K562 (cell line): Measurements from ENCODE around the gene MADCAM1. TPM values are rescaled to one million over a fixed set of nuclear protein-coding genes. Genes with fewer than 3 reads are reported as not detected.

Experiments
- ATAC-seq: fragments of 200-7000 bp; cut with Tn5 transposase; 3 replicates; pipeline ENCODE4 v1.9.1; 2020; ENCODE audit warnings: moderate library complexity
- BruUV-seq: library from RNA; stranded (reverse); fragments of 400-500 nt; replicated peaks from 2 replicates; lab custom pipeline; 2021; lab: Mats Ljungman, UMichigan
- CTCF ChIA-PET: fragments of 300-600 bp; formaldehyde crosslinking; extraction: SDS; loops from one replicate; lab custom pipeline; 2021; ENCODE audit warnings: low intra/inter-chr PET ratio; lab: Yijun Ruan, JAX
- POLR2A ChIA-PET: fragments of 300-600, 350-650 bp; sonication (Branson Sonifier 250); formaldehyde crosslinking; extraction: SDS; loops from one replicate; lab custom pipeline; 2021; ENCODE audit warnings: antibody characterized with exemption, inconsistent platforms; lab: Yijun Ruan, JAX
- DNase-seq, 4 experiments: peaks; one replicate each; pipeline versions ENCODE4 v3.0.0 to v3.0.0-alpha.2; 2011 to 2018; ENCODE audit warnings: low spot score in 3 of 4, mixed read lengths in 3 of 4; ENCODE audit errors: extremely low read depth in 1 of 4
- FAIRE-seq: peaks from 2 replicates; lab custom pipeline; 2011; peaks lifted over from hg19 to GRCh38; lab: Jason Lieb, UNC
- H2AFZ ChIP-seq: 2 replicates; pipeline ENCODE4 v1.6.0; 2011; ENCODE audit warnings: low read depth, low read length, control low read depth, inconsistent platforms
- H3K27ac ChIP-seq: fragments of 200-600 bp; 3 replicates; pipeline ENCODE4 v1.8.0; 2011; ENCODE audit warnings: low read depth, mild to moderate bottlenecking, control low read depth, inconsistent platforms, low read length, moderate library complexity, mixed read lengths; ENCODE audit errors: extremely low read depth
- H3K27me3 ChIP-seq, 2 experiments: fragments of 300-600 bp in 1 of 2; 2 replicates in 1 of 2; 3 replicates in 1 of 2; pipeline versions ENCODE4 v1.6.0 to v1.8.0; 2011; ENCODE audit warnings: inconsistent platforms in 2 of 2, low read length in 2 of 2, mild to moderate bottlenecking in 1 of 2, mixed read lengths in 1 of 2, moderate library complexity in 1 of 2; ENCODE audit not compliant: control insufficient read depth in 2 of 2, insufficient read depth in 2 of 2
- H3K36me3 ChIP-seq: fragments of 300-600 bp; 3 replicates; pipeline ENCODE4 v1.8.0; 2011; ENCODE audit warnings: mild to moderate bottlenecking, low read length, inconsistent platforms; ENCODE audit not compliant: control insufficient read depth, insufficient read depth
- H3K4me1 ChIP-seq, 2 experiments: fragments of 200-600 bp in 1 of 2; replicated peaks in 1 of 2; 2 replicates in 1 of 2; 3 replicates in 1 of 2; pipeline versions ENCODE4 v1.5.1 to v1.8.0; 2011; ENCODE audit warnings: inconsistent platforms in 2 of 2, low read length in 2 of 2, mild to moderate bottlenecking in 1 of 2, mixed read lengths in 1 of 2, moderate library complexity in 1 of 2; ENCODE audit not compliant: control insufficient read depth in 2 of 2, insufficient read depth in 2 of 2
- H3K4me2 ChIP-seq: 2 replicates; pipeline ENCODE4 v1.6.1; 2011; ENCODE audit warnings: low read length, control low read depth, inconsistent platforms, mixed read lengths; ENCODE audit not compliant: insufficient read depth
- H3K4me3 ChIP-seq: fragments of 200-600 bp; sonication (generic), shearing (Covaris generic); 2 replicates; pipeline ENCODE4 v1.5.1; 2016; ENCODE audit warnings: control low read depth, inconsistent platforms
- H3K79me2 ChIP-seq: fragments of 200-600 bp; 3 replicates; pipeline ENCODE4 v1.8.0; 2011; ENCODE audit warnings: low read length, inconsistent platforms; ENCODE audit not compliant: control insufficient read depth, insufficient read depth
- H3K9ac ChIP-seq, 2 experiments: 2 replicates each; pipeline versions ENCODE4 v1.6.0 to v1.6.1; 2011; ENCODE audit warnings: low read depth in 2 of 2, low read length in 2 of 2, control low read depth in 1 of 2, inconsistent platforms in 1 of 2, mild to moderate bottlenecking in 1 of 2, mixed read lengths in 1 of 2; ENCODE audit not compliant: insufficient read depth in 1 of 2
- H3K9me1 ChIP-seq: one replicate; pipeline ENCODE4 v1.6.0; 2011; ENCODE audit warnings: inconsistent platforms, mild to moderate bottlenecking, low read length, moderate library complexity; ENCODE audit not compliant: control insufficient read depth, insufficient read depth
- H3K9me3 ChIP-seq: replicated peaks from 2 replicates; pipeline ENCODE4 v1.5.1; 2011; ENCODE audit warnings: low read depth, low read length, inconsistent platforms; ENCODE audit not compliant: control insufficient read depth, insufficient read depth
- H4K20me1 ChIP-seq: replicated peaks from 2 replicates; pipeline ENCODE4 v1.6.1; 2011; ENCODE audit warnings: low read length, inconsistent platforms, mixed read lengths; ENCODE audit not compliant: control insufficient read depth, insufficient read depth
- MEIS2 ChIP-seq: fragments of 450-650 bp; IDR thresholded peaks from 2 replicates; pipeline ENCODE4 v1.6.1; 2014; ENCODE audit warnings: mild to moderate bottlenecking; ENCODE audit not compliant: partially characterized antibody
- PBX2 ChIP-seq, 2 experiments: IDR thresholded peaks in 1 of 2; conservative IDR thresholded peaks in 1 of 2; 2 replicates each; pipeline ENCODE4 v1.6.1; 2016; ENCODE audit warnings: low read depth in 2 of 2, mild to moderate bottlenecking in 1 of 2, missing compliant biosample characterization in 1 of 2, missing genetic modification characterization in 1 of 2, moderate library complexity in 1 of 2
- PKNOX1 ChIP-seq: fragments of 450-650 bp; IDR thresholded peaks from 2 replicates; pipeline ENCODE4 v1.6.1; 2016
- PRPF4 ChIP-seq: fragments of 200-400 bp; formaldehyde crosslinking; IDR thresholded peaks from one replicate; pipeline ENCODE4 v1.6.1; 2017; ENCODE audit warnings: low read length, low read depth, mild to moderate bottlenecking; ENCODE audit not compliant: insufficient read depth, poor library complexity, severe bottlenecking
- SRF ChIP-seq, 2 experiments: fragments of 250-450, 450-650 bp in 1 of 2; sonication (Bioruptor Pico) in 1 of 2; sonication (generic) in 1 of 2; formaldehyde crosslinking; IDR thresholded peaks; 2 replicates each; pipeline versions ENCODE4 v1.5.0 to v1.5.1; 2020 to 2022; ENCODE audit warnings: mild to moderate bottlenecking in 1 of 2, missing genetic modification reagents in 1 of 2
- TCFL5 ChIP-seq: fragments of 250-450 bp; sonication (Bioruptor Pico); conservative IDR thresholded peaks from 2 replicates; pipeline ENCODE4 v1.6.1; 2021; ENCODE audit warnings: mild to moderate bottlenecking, moderate library complexity, matching md5 sums
- WGBS: fragments of 100-300 bp; shearing (Covaris generic); methylation state at CpG from one replicate; pipeline ENCODE4 v1.1.6; 2016; ENCODE audit warnings: low coverage, mixed read lengths; ENCODE audit not compliant: insufficient coverage; ENCODE audit errors: missing lambda C conversion rate; 5-methylcytosine and 5-hydroxymethylcytosine counted together
- in situ Hi-C: fragments of 300-500 bp; cut with MboI; formaldehyde crosslinking; loops from 4 replicates; pipeline ENCODE4 v1.15.0; 2018; ENCODE audit warnings: inconsistent platforms, mixed read lengths
- intact Hi-C: fragments of 100-400 bp; cut with micrococcal nuclease; formaldehyde crosslinking; loops from 2 replicates; pipeline ENCODE4 v1.14.2; 2022
- polyA plus RNA-seq, 8 experiments: library from polyadenylated mRNA; depleted of rRNA in 4 of 8; stranded (reverse) in 5 of 8; unstranded in 3 of 8; fragments of >200 nt; fragmentation: Nextera tagmentation in 2 of 8; fragmentation: Illumina TruSeq in 1 of 8; extraction: Ambion mirVana in 2 of 8; extraction: Trizol in 1 of 8; gene quantifications; 2 replicates each; pipeline versions ENCODE4 v1.2.1 to v1.2.3, GENCODE V29; 2011 to 2014; ENCODE audit warnings: inconsistent platforms in 1 of 8, missing spikeins in 1 of 8
- total RNA-seq, 7 experiments: library from RNA; depleted of rRNA in 6 of 7; stranded (reverse); fragments of >200 nt in 6 of 7; fragmentation: Illumina TruSeq in 2 of 7; extraction: Trizol in 2 of 7; gene quantifications; 2 replicates each; pipeline versions ENCODE4 v1.2.1 to v1.2.3, GENCODE V29; 2011 to 2021; ENCODE audit warnings: low replicate concordance in 1 of 7

The MADCAM1 gene
- total and polyA plus RNA-seq, 9 of the 15 experiments (the other 6 are each of a cell fraction or from before 2014, with no cell fraction given), result 0.09 to 0.36 (median 0.09) TPM; not detected in 6

- peaks cover 0 to 4% of the 10 kb centered on the region in 2 experiments; a peak in 3 of 5 replicates for H3K27me3 ChIP-seq
- TF ChIP-seq MEIS2, result peak; percentile 61
- TF ChIP-seq PRPF4, result no peak
- TF ChIP-seq TCFL5 (CRISPR knock-in tag), result no peak
- no peak for TF ChIP-seq SRF (CRISPR knock-in tag; IDR thresholded peaks at IDR 0.05)
- peak; percentile 92 for TF ChIP-seq PKNOX1
- TF ChIP-seq PBX2 (CRISPR knock-in tag; IDR thresholded peaks at IDR 0.05; ENCODE audit: low read depth), result peak; percentile 22; the same call in 1 of the 2 replicates
- peak; percentile 47 for TF ChIP-seq PBX2 (tag; conservative IDR thresholded peaks at IDR 0.05; ENCODE audit: low read depth)
- TF ChIP-seq, all 486 proteins: peak for 3
- in situ Hi-C loops, result no loop called here
- ATAC-seq, result no peak
- no peaks in the 10 kb centered on the region for H3K9me1 ChIP-seq
- H3K4me2 ChIP-seq, result no peak overlapping the region
- 21% methylated on average over 18 of the region's 21 CpGs for WGBS
- no peak overlapping the region for H3K27ac ChIP-seq
- intact Hi-C loops, result no loop called here
- H2AFZ ChIP-seq, result no peak overlapping the region
- no peak for DNase-seq
- CTCF ChIA-PET, result no interaction called here
- POLR2A ChIA-PET, result interaction anchor here (0.8 kb wide), 2 partner anchors 28 to 202 kb away, joined by 3 read pairs; no protein-coding TSS in a partner anchor
- H3K4me1 ChIP-seq, result peaks cover 8 to 49% of the 10 kb centered on the region in 2 experiments
- FAIRE-seq, result no peak
- BruUV-seq, result no TSS peak
- H3K4me3 ChIP-seq, result no peak overlapping the region
- no peaks in the 10 kb centered on the region for H3K36me3 ChIP-seq
- peaks cover 9% of the 10 kb centered on the region; the same call in 1 of the 3 replicates for H3K79me2 ChIP-seq
- H3K9me3 ChIP-seq, result peaks cover 6% of the 10 kb centered on the region; the same call in 1 of the 2 replicates
- H4K20me1 ChIP-seq, result no peaks in the 10 kb centered on the region
- no peak overlapping the region for H3K9ac ChIP-seq
These were observed 12.8 kb upstream of the MADCAM1 start for GRCh38 chr19:483332-484072.
